VCaP (cell line): ENCODE measurements around the gene PDZD2.
A peak's percentile ranks its signal among the peaks of the same experiment; 100 is the strongest.

ENCODE experiments used
- H3K27ac ChIP-seq: fragments of 450-650 bp; 2 replicates; pipeline ENCODE4 v1.5.1; 2017
- TF ChIP-seq, protein P1 (sequence below): fragments of 450-650 bp; conservative IDR thresholded peaks from 2 replicates; pipeline ENCODE4 v1.5.1; 2017; ENCODE audit warnings: mild to moderate bottlenecking, moderate library complexity

PDZD2 gene

DNA sequence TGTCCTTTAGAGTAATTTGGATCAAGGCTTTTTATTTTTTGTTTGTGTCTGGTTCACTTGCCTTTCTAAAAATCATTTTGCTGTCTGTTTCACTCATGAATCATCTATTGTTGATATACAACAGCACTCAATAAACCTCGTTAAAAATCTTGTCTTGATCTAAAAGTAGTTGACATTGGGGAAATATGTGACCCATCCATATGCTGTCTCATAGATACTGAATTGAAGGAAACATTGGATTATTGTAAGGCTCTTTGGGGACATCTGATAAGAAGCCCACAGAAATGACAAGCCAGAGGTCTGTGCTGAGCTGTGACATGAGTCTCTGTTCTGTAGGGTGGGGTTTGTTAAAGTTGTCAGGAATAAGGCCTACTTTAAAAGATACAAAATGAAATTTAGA, 208.0 kb downstream of the PDZD2 start:
- no peak overlapping the region for H3K27ac ChIP-seq
- TF ChIP-seq, protein P1, sequence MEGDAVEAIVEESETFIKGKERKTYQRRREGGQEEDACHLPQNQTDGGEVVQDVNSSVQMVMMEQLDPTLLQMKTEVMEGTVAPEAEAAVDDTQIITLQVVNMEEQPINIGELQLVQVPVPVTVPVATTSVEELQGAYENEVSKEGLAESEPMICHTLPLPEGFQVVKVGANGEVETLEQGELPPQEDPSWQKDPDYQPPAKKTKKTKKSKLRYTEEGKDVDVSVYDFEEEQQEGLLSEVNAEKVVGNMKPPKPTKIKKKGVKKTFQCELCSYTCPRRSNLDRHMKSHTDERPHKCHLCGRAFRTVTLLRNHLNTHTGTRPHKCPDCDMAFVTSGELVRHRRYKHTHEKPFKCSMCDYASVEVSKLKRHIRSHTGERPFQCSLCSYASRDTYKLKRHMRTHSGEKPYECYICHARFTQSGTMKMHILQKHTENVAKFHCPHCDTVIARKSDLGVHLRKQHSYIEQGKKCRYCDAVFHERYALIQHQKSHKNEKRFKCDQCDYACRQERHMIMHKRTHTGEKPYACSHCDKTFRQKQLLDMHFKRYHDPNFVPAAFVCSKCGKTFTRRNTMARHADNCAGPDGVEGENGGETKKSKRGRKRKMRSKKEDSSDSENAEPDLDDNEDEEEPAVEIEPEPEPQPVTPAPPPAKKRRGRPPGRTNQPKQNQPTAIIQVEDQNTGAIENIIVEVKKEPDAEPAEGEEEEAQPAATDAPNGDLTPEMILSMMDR, result no peak

DNA sequence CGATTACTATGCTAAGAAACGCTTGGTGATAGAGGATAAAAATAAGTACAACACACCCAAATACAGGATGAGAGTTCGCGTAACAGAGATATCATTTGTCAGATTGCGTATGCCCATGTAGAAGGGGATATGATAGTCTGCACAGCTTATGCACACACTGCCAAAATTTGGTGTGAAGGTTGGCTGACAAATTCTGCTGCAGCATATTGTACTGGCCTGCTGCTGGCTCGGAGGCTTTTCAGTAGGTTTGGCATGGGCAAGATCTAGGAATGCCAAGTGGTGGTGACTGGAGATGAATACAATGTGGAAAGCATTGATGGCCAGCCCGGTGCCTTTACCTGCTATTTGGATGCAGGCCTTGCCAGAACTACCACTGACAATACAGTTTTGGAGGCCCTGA, 208.4 kb downstream of the PDZD2 start:
- TF ChIP-seq, protein P1, result no peak
- H3K27ac ChIP-seq, result no peak overlapping the region

DNA sequence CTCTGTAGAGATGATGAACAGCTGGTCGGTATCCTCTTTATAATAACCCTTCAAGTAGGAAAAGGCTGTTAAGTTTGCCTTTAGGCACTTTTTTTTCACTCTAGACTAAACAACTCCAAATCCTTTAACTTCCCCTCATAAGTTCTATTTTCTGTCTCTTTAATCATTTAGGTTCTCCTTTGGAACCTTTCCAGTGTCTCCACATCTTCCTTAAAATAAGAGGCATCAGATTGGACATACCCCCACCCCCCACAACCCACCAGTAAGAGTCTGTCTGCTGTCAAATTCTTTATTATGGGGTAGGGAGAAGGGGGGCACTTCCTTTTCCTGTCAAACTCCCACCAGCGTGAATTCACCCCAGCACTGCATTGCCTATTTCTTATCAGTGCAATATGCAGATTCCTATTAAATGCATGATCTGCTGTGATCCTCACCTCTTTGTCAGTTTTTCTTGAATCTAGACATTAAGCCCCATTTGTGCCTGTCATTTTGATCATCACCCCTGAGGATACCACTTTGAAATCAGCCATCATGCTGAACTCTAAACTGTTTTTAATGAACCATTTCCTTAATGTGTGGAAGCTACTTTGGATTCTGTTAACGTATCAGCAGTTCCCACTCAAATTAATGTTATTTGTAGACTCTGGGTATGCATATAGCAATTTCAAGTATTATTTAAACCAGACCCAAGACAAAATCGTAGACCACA, 212.2 kb downstream of the PDZD2 start:
- TF ChIP-seq, protein P1, result no peak
- no peak overlapping the region for H3K27ac ChIP-seq

DNA sequence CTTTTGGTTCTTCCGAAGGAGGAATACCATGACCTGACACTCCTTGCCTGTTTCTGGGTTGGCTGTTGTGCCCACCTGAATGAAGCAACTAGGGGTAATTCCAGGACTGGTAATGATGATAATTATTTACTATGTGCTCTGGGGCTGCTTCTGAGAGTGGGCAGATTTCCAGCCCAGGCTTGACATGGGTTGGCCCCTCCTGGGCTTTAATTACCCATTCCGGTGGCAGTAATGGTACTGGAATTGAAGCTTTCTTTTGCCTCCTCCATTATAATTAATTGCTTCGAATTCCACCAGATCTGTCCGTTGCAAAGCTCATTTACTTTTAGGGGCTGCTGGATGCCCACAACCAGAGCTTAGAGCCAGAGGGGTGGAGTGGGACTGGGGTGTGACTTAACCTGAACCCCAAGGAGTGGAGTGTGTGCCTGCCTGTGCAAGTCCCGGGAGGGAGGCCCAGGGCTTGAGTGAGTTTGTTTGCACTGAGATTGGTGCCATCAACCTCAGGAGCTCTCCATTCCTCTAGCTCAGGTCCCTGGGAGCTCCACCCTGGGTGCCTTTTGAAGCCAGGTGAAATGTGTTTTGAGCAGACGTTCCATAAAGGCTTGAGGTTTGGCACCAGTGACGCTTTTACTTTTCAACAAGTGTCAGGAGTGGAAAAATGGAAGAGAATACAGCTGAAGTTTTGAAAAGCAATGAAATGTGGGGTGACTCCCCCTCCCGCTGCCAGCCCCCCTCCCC, 214.6 kb downstream of the PDZD2 start:
- TF ChIP-seq, protein P1, result no peak
- H3K27ac ChIP-seq, result no peak overlapping the region

DNA sequence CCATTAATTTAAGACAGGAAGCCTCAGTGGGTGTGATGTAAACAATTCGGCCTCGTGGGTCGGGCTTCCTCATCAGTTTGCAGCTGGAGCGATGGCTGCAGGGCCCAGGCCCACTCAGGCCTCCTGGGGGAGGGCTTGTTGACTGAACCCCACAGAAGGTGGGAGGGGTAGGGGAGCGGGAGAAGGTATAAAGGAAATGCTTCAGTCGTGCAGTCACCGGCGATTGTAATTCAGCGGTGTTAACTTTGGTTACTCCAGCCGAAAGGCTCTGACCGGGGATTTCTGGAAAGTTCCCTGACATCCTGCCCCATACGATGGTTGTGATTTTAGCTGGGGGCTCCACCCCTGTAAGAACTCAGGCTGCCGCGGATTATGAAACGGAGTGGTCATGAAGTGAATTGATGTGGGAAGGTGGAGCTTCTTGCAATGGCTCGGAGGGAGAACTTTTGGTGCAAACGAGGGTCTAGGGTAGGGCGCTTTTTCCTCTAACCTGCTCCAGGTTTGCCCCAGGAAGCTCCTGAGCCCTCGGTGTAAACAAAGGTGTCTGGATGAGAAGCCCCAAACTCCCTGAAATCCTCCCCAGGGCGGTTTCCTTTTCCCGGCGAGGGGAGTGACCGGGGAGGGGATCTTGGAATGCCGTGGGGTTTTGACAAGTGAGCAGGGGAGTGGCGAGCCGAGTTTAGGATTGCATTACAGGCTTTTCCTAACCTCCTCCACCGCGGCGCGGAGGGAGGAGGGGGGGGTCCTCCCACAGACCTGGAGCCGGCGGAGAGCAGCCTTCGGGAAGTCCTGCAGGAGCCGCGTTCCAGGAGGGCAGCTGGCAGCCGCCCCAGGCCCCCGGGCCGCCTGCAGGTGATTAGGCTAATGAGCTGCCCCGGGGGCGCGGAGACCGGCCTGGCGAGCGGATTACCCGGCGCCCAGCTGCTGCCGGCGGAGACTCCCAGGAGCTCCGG, 215.5 kb downstream of the PDZD2 start:
- H3K27ac ChIP-seq, result peak overlapping the region; percentile 60; the same call in 1 of the 2 replicates

DNA sequence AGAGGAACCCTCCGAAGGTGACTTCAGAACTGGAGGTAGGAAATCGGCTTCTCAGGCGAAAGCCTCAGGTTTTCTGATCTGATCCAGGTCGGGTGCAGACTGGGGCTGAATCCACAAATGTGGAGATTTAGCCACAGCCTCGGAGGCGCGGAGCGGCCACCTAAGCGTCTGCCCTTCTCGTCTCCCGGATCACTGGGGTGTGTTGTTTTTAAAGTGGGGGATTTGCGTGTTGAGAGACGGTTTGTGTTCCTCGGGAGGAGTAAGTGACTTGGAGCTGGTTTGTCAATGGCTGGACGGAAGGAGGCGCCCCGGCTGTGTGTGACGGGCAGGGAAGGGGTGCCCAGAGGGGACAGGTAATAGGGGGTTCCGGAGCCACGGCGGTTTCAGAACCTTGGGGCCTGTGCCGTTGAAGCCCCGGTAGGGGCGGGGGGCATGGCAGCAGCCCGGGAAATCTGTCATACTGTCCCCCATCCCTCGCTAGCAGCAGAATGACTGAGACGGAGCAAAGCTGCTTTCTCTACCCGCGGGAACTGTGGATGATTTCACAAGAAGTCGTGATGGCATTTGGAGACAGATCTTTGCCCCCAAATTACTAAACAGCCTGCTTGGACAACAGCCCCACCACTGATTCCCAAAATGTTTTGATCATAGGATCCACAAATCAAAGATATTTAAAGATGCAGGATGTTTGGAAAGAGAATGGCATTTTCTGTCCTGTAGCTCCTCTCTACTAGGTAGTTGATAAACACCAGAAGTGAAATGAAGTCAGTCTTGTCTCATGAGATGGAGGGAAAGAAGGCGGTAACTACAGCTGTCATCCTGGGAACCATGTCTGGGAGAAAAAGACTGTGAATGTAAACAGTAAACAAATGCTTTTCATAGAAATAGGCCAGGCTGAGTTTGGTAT, 216.5 kb downstream of the PDZD2 start:
- H3K27ac ChIP-seq, result peak overlapping the region; percentile 60; the same call in 1 of the 2 replicates
- TF ChIP-seq, protein P1, result 0 out of 2 replicates have a peak, but pooled peaks have one; percentile 16

More for the DNA sequence above, 215.5 kb downstream of the PDZD2 start:
- TF ChIP-seq, protein P1, result no peak
